ENCODE results near the gene ZNF525. TPM values are rescaled to one million over a fixed set of nuclear protein-coding genes. Genes with fewer than 3 reads are reported as not detected.

ZNF525 gene
- total and polyA plus RNA-seq, 9 of the 15 experiments (the other 6 are each of a cell fraction or from before 2014, with no cell fraction given) = 1.5 to 12.0 (median 6.7) TPM

- no peak for TF ChIP-seq ZFP91 (CRISPR knock-in tag; IDR thresholded peaks at IDR 0.05)
- TF ChIP-seq ATF4 (CRISPR knock-in tag; IDR thresholded peaks at IDR 0.05) = no peak
- no peak for TF ChIP-seq RBM34 (IDR thresholded peaks at IDR 0.05; ENCODE audit: borderline replicate concordance, insufficient read depth, low read length)
- TF ChIP-seq GATAD2B (IDR thresholded peaks at IDR 0.05; ENCODE audit: borderline replicate concordance) = no peak
- 0 out of 2 replicates have a peak, but pooled peaks have one; percentile 28 for TF ChIP-seq GABPA (tag; conservative IDR thresholded peaks at IDR 0.05; ENCODE audit: low read depth)
- TF ChIP-seq ZNF785 (CRISPR knock-in tag; IDR thresholded peaks at IDR 0.05) = no peak
- TF ChIP-seq DIDO1 (tag; IDR thresholded peaks at IDR 0.05; ENCODE audit: low read depth) = no peak
- no peak for TF ChIP-seq HNRNPLL (IDR thresholded peaks at IDR 0.05; ENCODE audit: low read depth, low read length, poor library complexity, severe bottlenecking)
- no peak for TF ChIP-seq MAFG (tag; conservative IDR thresholded peaks at IDR 0.05)
- TF ChIP-seq ZNF395 (CRISPR knock-in tag; IDR thresholded peaks at IDR 0.05) = no peak
- TF ChIP-seq HNRNPH1 (optimal IDR thresholded peaks at IDR 0.05; ENCODE audit: low read depth, low read length) = no peak
- no peak; a peak in 1 of 4 replicates for TF ChIP-seq TBL1XR1 (IDR thresholded peaks at IDR 0.05; ENCODE audit: low read length in 2 of 2)
- TF ChIP-seq ZNF551 (CRISPR knock-in tag; IDR thresholded peaks at IDR 0.05) = no peak
- TF ChIP-seq FOXJ3 (CRISPR knock-in tag; IDR thresholded peaks at IDR 0.05) = no peak
- no peak for TF ChIP-seq CBX1 (IDR thresholded peaks at IDR 0.05; ENCODE audit: low read depth)
- TF ChIP-seq ZBTB49 (CRISPR knock-in tag; IDR thresholded peaks at IDR 0.05; ENCODE audit: borderline replicate concordance) = no peak
- no peak for TF ChIP-seq ZBTB8A (IDR thresholded peaks at IDR 0.05; ENCODE audit: partially characterized antibody)
- TF ChIP-seq ZNF239 (CRISPR knock-in tag; IDR thresholded peaks at IDR 0.05) = no peak
- TF ChIP-seq ZNF512 (tag; IDR thresholded peaks at IDR 0.05) = no peak
- no peak for TF ChIP-seq NFE2 (IDR thresholded peaks at IDR 0.05; ENCODE audit: low read depth)
Observed at GRCh38 chr19:53394974-53395839, 29.7 kb downstream of the ZNF525 start, which contains the start of gene ZNF765 (continued).

All from K562 (cell line).